HUDEP-2 (cell line): Measurements from ENCODE around the gene RNF17.

ENCODE experiments used
- DNase-seq, 76 experiments: peaks; one replicate each; lab custom pipeline; 2025; ENCODE audit not compliant: unreplicated experiment in 76 of 76; lab: John Stamatoyannopoulos, UW

Gene RNF17

GRCh38 chr13:24858953-24859352 lies 95.0 kb downstream of the RNF17 start:
- no peak for DNase-seq

DNA sequence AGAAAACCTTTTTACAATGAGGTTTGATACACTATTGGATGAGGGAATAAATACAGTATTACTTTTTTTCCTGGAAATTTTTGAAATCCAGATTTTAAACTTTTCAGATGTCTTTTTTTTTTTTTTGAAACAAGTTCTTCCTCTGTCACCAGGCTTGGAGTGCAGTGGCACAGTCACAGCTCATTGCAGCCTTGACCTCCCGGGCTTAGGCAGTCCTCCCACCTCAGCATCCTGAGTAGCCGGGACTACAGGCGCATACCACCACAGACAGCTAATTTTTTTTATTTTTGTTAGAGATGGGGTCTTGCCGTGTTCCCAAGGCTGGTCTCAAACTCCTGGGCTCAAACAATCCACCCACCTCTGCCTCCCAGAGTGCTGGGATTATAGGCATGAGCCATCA lies 96.8 kb downstream of the RNF17 start:
- DNase-seq, result no peak

GRCh38 chr13:24861617-24862362 lies 97.8 kb downstream of the RNF17 start:
- peak in 4 of 76 experiments; percentile 3 to 26 (median 11) for DNase-seq

DNA sequence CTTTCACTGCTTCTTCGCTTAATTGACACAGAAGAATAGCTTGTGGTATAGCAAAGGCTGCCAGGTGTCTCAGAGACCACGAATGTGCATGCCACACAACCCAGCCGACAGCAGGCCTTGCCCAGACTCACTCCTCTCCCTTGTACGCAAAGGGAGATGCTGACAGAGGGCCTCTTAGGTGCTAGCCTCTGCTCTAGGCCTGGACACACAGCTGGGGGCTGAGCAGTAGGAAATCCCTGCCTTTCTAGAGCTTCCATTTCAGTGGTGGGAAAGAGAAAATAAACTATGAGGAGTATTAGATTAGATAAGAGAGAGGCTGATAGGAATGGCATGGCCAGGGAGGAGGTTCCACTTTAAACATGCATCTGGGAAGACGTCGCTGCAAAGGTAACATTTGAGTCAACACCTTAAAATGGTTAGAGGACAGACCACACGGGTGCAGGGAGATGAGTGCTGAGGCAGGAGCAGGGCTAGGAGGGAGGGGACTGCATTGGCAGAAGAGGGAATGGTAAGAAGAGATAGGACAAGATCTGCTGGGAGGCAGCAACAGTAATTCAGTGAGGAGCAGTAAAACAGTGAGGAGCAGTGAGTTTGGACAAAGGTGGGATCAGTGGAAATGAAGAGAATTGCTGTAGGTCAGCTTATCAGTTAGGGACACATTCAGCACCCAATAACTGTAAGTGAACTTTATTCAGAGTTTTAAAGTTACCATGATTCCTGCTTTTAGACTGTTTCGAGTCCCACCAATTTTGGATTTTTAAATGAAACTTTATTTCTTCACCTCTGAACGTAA lies 100.0 kb downstream of the RNF17 start:
- no peak for DNase-seq

GRCh38 chr13:24864579-24864978 lies 100.6 kb downstream of the RNF17 start:
- DNase-seq, result no peak

DNA sequence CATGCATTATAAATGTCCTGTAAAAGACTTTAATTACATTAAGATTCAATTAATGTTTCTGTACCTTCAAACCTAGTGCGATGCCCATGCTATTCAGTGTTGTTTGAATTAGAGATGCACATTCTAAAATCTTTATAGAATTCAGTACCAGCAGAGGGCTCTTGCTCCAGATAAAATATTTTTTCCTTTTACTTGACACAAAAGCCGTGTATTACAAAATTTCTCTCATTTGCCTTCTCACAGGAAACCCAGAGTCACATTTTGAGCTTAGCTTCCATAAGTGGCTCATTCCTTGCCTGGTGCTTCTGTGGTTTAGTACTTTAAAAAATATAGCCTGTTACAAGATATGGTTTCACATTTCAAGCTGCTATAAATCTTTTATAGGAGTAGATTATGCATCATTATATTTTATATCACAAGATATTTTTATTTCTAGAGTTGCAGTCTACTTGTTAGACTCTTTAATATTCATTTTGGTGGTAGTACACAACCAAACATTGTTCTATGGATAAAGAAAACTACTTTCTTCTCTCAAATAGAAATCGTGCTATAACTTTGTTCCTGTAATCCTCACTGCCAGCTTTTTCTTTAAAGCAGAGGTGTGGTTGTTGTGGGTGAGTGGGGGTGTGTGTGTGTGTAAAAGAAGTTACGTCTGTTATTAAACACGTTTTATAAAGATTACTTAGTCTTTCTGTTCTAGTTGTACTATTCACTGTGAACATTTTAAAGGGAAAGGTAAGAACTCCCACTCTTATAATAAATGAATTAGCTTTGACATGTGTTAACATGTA lies 101.4 kb downstream of the RNF17 start:
- no peak for DNase-seq

DNA sequence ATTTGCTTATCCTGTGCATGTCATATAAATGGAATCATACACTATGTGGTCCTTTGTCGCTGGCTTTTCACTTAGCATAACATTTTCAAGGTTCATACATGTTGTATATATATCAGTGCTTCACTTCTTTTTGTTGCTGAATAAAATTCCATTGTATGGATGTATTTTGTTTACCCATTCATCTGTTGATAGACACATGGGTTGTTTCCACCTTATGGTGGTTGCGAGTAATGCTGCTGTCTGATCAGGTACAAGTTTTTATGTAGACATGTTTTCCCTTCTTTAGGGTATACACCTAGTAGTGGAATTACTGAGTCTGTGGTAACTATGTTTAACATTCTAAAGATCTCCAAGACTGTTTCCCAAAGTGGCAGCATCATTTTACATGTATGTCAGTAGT lies 102.5 kb downstream of the RNF17 start:
- no peak for DNase-seq

DNA sequence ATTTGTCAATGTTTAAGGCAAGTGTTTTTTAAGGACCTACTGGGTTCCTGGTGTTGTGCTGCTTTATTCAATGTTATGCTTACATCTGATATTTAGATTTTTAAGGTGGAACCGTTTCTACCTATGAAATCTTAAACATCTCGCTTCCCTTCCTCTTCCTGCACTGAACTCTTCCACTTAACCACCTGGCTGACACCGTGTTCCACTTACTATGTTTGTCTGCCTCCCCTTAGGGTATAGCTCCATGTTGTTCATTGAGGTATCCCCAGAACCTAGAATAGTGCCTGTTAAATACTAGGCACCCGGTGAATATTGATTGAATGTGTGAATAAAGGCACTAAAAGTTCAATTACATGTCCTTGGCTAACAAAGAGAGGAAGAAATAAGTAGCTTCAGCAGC lies 104.9 kb downstream of the RNF17 start:
- DNase-seq, result no peak

DNA sequence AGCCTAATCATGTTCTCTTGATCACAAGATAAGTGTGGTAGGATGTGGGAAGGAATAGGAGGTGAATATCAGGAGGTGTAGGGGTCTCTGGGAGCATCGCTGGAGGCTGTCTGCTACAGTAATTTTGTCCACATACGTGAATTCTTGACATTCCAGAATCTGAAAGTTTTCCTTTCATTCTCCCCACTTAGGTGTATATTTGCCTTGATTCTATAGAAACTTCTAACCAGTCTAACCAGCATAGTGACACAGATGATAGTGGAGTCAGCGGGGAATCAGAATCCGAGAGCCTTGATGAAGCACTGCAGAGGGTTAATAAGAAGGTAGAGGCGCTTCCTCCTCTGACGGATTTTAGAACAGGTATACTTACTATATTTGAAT lies 106.4 kb downstream of the RNF17 start:
- DNase-seq, result no peak

DNA sequence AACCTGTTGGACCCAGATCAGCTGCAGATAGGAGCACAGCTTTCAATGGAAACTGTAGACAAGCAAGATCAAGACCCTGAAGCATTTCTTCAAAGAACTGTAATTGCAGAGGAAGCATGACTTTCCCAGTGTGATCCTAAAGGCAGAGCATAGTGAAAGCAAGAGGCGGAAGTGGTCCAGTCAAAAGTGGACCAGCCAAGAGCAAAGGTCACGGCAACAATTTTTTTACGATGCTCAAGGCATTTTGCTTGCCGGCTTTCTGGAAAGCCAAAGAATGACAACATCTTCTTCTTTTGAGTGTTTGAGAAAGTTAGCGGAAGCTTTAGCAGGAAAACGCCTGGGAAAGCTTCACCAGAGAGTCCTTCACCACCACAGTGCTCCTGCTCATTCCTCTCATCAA lies 111.6 kb downstream of the RNF17 start:
- no peak for DNase-seq

DNA sequence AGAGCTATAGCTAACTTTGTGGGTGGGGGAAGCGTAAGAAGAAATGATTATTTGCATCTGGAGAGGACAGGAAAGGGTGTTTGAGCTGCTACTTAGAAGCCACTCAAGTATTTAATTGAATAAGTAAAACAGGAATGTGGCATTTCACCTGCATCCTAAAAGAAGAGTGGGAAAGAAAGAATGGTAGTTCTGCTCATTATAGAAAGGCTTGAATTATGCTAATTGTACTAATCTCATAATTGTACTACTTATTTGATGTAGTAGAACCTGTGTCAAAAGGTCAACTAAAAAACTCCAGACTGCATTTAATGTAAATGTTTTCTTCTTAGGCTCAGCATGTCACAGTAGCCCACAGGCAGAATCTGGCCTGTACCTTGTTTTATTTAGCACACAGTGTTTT lies 113.6 kb downstream of the RNF17 start:
- no peak for DNase-seq

DNA sequence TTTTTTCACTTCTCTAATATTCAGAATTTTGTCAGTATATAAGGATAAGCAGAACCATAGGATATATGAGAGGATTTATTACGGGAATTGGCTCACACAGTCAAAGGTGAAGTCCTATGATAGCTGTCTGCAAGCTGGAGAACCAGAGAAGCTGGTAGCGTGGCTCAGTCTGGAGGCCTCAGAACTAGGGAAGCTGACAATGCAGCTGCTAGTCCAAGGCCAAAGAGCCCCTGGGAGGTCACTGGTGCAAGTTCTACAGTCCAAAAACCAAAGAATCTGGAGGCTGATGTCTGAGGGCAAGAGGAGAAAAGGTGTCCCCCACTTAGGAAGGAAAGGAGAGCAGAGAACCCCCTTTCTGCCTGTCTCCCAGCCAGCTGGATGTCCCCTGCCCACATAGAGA lies 114.4 kb downstream of the RNF17 start:
- DNase-seq, result no peak

DNA sequence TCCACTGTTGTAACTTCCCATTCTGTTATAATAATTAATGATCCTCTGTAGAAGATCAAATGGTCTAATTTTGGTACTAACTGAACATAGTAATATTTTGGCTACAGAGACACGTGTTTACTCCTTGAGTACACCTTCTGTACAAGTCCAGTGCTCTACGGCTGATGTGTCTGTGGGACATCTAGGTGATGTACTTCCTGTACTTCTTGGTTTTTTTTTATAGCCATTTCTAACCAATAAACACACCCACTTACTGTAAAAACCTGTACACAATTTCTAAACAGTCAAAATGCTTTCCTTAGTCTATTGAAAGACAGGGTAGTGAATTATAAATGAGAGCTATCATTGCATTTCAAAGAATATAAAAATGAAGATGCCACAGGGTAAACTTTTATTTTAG lies 118.7 kb downstream of the RNF17 start:
- DNase-seq, result no peak

GRCh38 chr13:24887759-24888158 lies 123.8 kb downstream of the RNF17 start:
- no peak for DNase-seq

- no peak for DNase-seq
These were observed 124.4 kb downstream of the RNF17 start for GRCh38 chr13:24888291-24888931.

DNA sequence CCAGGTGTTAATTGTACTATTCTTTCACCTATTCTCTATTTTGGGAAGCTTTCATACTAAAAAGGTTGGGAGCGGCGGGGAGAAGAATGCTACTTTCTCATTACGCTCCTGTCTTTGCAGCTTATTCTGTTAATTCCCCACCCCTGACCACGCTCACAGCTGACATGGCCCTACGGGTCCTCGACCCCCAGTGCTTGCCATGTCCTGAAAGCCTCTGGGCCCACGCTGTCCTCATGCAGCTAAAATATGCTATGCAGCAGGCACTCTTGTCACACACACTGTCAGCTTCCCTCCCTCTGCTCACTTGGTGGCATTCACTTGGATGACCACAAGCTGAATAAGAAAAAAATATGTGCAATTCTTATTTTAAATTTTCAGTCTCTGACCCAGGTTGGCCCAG lies 126.3 kb downstream of the RNF17 start:
- no peak for DNase-seq

DNA sequence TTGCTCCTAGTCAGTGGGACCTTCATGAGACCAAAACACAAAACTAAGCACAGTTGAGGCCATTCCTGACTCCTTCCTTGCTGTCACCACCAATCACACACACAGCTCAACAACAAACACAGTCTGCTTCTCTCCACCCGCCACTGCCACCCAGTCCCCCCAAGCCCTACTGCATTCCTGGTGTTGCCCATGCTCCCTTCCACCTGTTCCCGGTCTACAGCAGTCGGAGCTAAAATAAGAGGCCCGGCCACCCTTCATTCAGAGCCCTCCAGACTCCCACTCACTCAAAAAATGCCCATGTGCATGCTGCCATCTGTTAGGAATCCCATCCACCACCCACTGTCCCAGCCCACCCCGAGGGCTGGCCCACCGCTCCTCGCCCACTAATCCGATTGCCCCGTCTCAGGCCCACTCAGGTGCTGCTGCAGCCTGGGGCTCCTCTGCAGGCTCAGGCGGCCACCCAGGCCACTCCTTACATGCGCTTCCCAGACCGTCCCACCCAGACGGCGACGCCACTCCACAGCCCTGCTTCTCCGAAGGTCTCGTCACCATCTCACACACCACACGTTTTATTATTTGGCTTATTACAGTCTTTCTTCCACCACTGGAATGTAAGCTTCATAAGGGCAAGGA lies 127.6 kb downstream of the RNF17 start:
- DNase-seq, result no peak

DNA sequence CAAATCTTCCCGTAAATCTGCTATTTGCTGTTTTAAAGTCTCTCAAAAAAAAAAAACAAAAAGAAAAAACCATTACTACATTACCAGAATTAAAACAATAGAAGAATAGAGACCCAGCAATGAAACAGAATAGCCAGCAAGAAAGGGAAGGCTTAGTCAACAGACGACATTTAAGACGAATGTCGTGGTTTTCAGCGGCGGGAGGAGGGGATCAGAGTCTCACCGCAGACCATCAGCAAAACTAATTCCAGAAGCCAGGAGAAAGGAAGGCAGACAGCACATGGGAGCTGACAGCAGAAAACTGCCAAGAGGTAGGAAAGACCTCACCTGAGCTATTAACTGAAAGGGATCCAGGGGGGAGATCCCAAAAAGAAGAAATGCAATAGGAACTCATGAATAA lies 128.9 kb downstream of the RNF17 start:
- no peak for DNase-seq

DNA sequence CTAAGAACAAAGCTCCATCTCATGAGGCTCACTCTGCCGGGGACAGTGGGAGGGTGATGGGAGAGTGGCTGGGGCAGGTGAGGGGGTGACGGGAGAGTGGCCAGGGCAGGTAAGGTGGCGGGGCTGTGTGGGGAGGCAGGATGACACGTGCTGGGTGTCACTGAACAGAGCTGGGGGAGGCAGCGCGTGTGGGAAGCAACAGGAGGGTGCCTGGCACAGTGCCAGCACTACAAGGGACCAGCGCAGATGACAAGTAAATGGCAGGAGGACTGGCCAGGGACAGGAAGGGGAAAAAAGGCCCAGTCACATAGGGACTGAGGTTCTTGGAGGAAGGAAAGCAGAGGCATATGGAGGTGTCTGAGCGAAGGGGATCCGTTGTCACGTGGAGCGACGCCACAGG lies 129.9 kb downstream of the RNF17 start:
- no peak for DNase-seq

GRCh38 chr13:24894277-24894971 lies 130.5 kb downstream of the RNF17 start:
- DNase-seq, result no peak
